GM12891 (cell line): ENCODE measurements around the gene SPART.

Source experiments
- POLR2A ChIP-seq: IDR thresholded peaks from 2 replicates; pipeline ENCODE4 v1.6.1; 2011; ENCODE audit warnings: low read depth, low read length, control low read depth
- TAF1 ChIP-seq: IDR thresholded peaks from 2 replicates; pipeline ENCODE4 v1.6.1; 2011; ENCODE audit warnings: low read depth, low read length, control low read depth

GRCh38 chr13:36395280-36395679 lies 49.1 kb upstream of the SPART start:
- TF ChIP-seq POLR2A (no peak), TAF1 (no peak)
